ENCODE data around the gene SPCS1. TPM values are rescaled to one million over a fixed set of nuclear protein-coding genes. Genes with fewer than 3 reads are reported as not detected.

The SPCS1 gene
- total RNA-seq, 1 donor from 2014 or later, result 40.5 TPM

GRCh38 chr3:52733256-52733891 lies 27.5 kb downstream of the SPCS1 start:
- no peak for DNase-seq

- DNase-seq, result no peak
These were observed 33.8 kb downstream of the SPCS1 start for GRCh38 chr3:52739730-52740129.

- DNase-seq, result peak; percentile 71
These were observed 36.6 kb downstream of the SPCS1 start for GRCh38 chr3:52742418-52743041.

GRCh38 chr3:52743152-52743551 lies 37.2 kb downstream of the SPCS1 start:
- DNase-seq, result no peak

- DNase-seq, result no peak
These were observed 37.8 kb downstream of the SPCS1 start for GRCh38 chr3:52743721-52744120.

GRCh38 chr3:52752045-52752660 lies 46.2 kb downstream of the SPCS1 start:
- no peak for DNase-seq

GRCh38 chr3:52754373-52754772 lies 48.5 kb downstream of the SPCS1 start:
- no peak for DNase-seq

- no peak for DNase-seq
These were observed 50.2 kb downstream of the SPCS1 start for GRCh38 chr3:52756141-52756540.

Other genes with a start within 250 kb of the SPCS1 start
- 462 and 464 TPM in 2 replicates for gene STAB1, start 210.8 kb upstream of the SPCS1 start, total RNA-seq
- gene NT5DC2, start 172.2 kb upstream of the SPCS1 start, total RNA-seq, result 32.2 and 81.1 TPM in 2 replicates
- 1.7 and 2.7 TPM in 2 replicates for gene UQCC5, start 169.5 kb upstream of the SPCS1 start, total RNA-seq
- gene PBRM1, start 20.2 kb upstream of the SPCS1 start, total RNA-seq, result 83.9 and 107 TPM in 2 replicates
- 113 and 135 TPM in 2 replicates for gene GNL3, start 20.1 kb upstream of the SPCS1 start, total RNA-seq
- 67.7 and 70.6 TPM in 2 replicates for gene GLT8D1, start 315 bp upstream of the SPCS1 start, total RNA-seq
- 14.3 and 18.7 TPM in 2 replicates for gene NEK4, start 64.8 kb downstream of the SPCS1 start, total RNA-seq
- not detected in 2 replicates for gene ITIH1, start 71.5 kb downstream of the SPCS1 start, total RNA-seq
- 0.19 and 0.34 TPM in 2 replicates for gene ITIH3, start 88.7 kb downstream of the SPCS1 start, total RNA-seq
- 0.19 and 1.9 TPM in 2 replicates for gene ITIH4, start 124.6 kb downstream of the SPCS1 start, total RNA-seq
- not detected in 2 replicates for gene MUSTN1, start 128.9 kb downstream of the SPCS1 start, total RNA-seq
- 17.0 and 18.7 TPM in 2 replicates for gene STIMATE, start 191.4 kb downstream of the SPCS1 start, total RNA-seq